Nephron progenitor cell (in vitro differentiated cells): ENCODE results near the gene CPZ.

Source experiments
- DNase-seq: peaks from one replicate; pipeline ENCODE4 v3.0.0; 2021
- H3K27ac Mint-ChIP-seq: 2 replicates; pipeline ENCODE4 v1.8.0; 2021; ENCODE audit warnings: mild to moderate bottlenecking, moderate library complexity, mixed read lengths
- H3K27me3 Mint-ChIP-seq: 2 replicates; pipeline ENCODE4 v1.8.0; 2021; ENCODE audit warnings: mild to moderate bottlenecking, low read depth, mixed read lengths; ENCODE audit not compliant: poor library complexity
- H3K36me3 Mint-ChIP-seq: 2 replicates; pipeline ENCODE4 v1.8.0; 2021; ENCODE audit warnings: low read depth, mixed read lengths
- H3K4me1 Mint-ChIP-seq: 2 replicates; pipeline ENCODE4 v1.8.0; 2021; ENCODE audit warnings: mixed read lengths
- H3K4me3 Mint-ChIP-seq: 2 replicates; pipeline ENCODE4 v1.8.0; 2021; ENCODE audit warnings: mild to moderate bottlenecking, moderate library complexity, mixed read lengths
- H3K9me3 Mint-ChIP-seq: 2 replicates; pipeline ENCODE4 v1.8.0; 2021; ENCODE audit warnings: mild to moderate bottlenecking, moderate library complexity, mixed read lengths
- TF ChIP-seq, protein P1 (sequence below): fragments of 200-600 bp; sonication (generic); IDR thresholded peaks from 2 replicates; pipeline ENCODE4 v1.5.0; 2021; ENCODE audit warnings: antibody characterized with exemption

CPZ gene

DNA sequence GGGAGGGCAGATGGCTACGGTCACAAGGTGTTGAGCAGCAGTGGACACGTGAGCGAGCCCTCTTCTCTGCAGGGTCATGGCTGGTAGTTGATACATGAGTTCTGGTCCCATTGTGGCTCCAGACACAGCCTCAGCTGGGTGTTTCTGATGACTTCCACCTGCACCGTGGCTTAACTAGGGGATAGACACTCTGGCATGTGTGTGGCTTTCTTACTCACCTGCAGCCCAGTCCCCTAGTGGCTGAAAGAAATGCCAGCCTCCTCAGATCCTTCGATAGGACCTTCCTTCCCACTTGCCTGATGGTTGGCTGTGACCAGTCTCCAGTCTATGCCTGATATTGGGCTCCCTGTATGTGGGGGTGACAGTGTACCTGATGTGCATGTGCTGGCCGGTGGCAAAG is 7.4 kb upstream of the CPZ start:
- Mint-ChIP-seq H3K4me3 (no peak overlapping the region), H3K27ac (no peak overlapping the region), H3K27me3 (peaks cover 91% of the 10 kb centered on the region), H3K36me3 (no peaks in the 10 kb centered on the region), H3K9me3 (no peaks in the 10 kb centered on the region), H3K4me1 (peaks cover 11% of the 10 kb centered on the region)
- TF ChIP-seq, protein P1, sequence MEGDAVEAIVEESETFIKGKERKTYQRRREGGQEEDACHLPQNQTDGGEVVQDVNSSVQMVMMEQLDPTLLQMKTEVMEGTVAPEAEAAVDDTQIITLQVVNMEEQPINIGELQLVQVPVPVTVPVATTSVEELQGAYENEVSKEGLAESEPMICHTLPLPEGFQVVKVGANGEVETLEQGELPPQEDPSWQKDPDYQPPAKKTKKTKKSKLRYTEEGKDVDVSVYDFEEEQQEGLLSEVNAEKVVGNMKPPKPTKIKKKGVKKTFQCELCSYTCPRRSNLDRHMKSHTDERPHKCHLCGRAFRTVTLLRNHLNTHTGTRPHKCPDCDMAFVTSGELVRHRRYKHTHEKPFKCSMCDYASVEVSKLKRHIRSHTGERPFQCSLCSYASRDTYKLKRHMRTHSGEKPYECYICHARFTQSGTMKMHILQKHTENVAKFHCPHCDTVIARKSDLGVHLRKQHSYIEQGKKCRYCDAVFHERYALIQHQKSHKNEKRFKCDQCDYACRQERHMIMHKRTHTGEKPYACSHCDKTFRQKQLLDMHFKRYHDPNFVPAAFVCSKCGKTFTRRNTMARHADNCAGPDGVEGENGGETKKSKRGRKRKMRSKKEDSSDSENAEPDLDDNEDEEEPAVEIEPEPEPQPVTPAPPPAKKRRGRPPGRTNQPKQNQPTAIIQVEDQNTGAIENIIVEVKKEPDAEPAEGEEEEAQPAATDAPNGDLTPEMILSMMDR: peak; percentile 14
- DNase-seq: no peak

DNA sequence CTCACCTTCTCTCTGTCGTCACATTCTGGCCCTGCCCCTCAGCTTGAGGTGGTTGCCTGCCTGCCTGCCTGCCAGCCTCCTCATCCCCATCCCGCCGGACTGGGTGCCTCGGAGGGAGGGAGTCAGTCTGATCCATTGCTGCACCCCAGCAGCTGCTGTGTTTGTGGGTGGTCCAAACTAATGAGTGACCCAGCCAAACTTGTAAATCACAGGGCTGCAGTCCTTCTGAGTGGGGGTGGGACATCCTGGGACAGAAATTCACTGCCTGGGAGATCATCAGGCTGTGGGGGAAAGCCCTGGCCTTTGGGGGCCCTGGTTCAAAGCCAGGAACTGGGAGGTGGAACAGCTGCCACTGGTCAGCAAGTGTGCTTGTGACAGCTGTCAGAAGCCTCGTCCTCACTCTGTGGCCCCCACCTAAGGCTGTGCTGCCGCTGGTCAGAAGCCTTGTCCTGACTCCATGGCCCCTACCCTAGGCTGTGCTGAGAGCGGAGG is 6.8 kb upstream of the CPZ start:
- Mint-ChIP-seq H3K9me3 (no peaks in the 10 kb centered on the region), H3K27me3 (peaks cover 91% of the 10 kb centered on the region), H3K4me1 (peaks cover 17% of the 10 kb centered on the region), H3K36me3 (no peaks in the 10 kb centered on the region), H3K4me3 (no peak overlapping the region), H3K27ac (no peak overlapping the region)
- DNase-seq: no peak
- TF ChIP-seq, protein P1: no peak

DNA sequence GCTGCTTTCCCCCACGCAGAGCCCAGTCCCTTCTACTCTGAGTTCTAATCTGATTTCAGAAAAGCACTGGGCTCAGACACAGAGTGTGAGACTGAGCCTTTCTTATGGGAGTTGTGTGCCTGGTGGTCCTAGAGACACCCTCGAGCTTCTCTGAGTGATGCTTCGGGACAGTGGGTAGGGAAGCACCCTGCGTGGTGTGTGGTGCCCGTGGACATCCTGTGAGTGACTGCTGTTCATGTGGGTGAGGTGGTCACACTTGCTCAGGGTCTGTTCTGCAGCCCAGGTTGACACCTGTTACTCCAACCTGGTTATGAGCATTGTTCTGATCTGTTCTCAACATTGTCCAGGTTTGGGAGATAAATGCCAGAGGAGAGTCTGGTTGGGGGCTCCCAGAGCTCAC is 6.3 kb upstream of the CPZ start:
- Mint-ChIP-seq H3K4me3 (no peak overlapping the region), H3K4me1 (peaks cover 22% of the 10 kb centered on the region), H3K27ac (no peak overlapping the region), H3K36me3 (no peaks in the 10 kb centered on the region), H3K9me3 (no peaks in the 10 kb centered on the region), H3K27me3 (peaks cover 91% of the 10 kb centered on the region)
- no peak for DNase-seq
- TF ChIP-seq, protein P1: no peak

DNA sequence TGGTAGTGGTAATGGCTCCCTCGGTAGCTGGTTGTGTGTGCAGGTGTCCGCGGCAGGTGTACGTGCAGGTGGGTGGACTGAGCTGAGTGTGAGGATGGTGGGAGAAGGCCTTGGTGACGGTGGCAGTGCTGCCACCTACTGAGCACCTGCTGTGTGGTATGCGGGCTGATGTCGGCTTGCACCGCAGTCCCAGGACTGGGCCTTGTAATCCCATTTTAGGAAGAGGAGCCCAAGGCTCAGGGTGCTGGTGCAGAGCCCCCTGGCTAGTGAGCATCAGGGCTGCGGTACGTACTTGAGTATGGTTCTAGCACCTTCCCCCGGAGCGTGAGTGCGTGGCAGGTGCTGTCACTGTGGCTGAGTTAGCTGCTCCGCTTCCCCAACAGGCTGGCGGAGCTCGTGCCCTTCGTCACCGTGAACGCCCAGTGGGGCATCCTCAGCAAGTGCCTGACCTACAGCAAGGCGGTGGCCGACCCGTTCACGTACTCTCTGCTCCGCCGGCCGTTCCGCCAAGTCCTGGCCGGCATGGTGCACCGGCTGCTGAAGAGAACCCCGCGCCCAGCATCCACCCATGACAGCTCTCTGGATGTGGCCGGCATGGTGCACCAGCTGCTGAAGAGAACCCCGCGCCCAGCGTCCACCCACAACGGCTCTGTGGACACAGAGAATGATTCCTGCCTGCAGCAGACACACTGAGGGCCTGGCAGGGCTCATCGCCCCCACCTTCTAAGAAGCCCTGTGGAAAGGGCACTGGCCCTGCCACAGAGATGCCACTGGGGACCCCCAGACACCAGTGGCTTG is 5.7 kb upstream of the CPZ start:
- Mint-ChIP-seq H3K36me3 (no peaks in the 10 kb centered on the region), H3K4me3 (no peak overlapping the region), H3K4me1 (peaks cover 28% of the 10 kb centered on the region), H3K9me3 (no peaks in the 10 kb centered on the region), H3K27ac (no peak overlapping the region), H3K27me3 (peaks cover 91% of the 10 kb centered on the region)
- no peak for DNase-seq
- TF ChIP-seq, protein P1: no peak

DNA sequence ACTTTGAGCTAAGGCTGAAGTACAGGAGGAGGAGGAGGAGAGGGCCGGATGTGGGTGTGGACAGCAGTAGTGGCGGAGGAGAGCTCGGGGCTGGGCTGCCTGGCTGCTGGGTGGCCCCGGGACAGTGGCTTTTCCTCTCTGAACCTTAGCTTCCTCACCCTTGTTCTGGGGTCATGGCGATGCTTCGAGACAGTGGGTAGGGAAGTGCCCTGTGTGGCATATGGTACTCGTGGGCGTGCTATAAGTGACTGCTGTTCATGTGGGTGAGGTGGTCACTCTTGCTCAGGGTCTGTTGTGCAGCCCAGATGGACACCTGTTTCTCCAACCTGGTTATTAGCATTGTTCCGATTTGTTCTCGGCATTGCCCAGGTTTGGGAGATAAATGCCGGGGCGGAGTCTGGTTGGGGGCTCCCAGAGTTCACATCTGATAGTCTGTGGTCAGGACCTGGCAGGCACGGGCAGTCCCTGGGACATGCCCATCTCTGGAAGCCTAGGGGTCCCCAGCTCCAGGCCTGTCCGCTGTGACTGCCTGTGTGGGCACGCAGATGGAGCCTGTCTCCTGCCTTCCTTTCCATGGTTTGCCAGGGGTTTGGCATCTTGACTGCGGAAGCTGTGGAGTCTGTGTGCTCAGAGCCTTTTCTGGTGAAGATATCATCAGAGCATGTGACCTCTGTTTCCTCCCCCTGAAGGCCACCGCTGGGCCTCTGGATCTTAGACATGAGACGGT is 4.9 kb upstream of the CPZ start:
- no peaks in the 10 kb centered on the region for H3K36me3 Mint-ChIP-seq
- H3K9me3 Mint-ChIP-seq: no peaks in the 10 kb centered on the region
- H3K4me3 Mint-ChIP-seq: no peak overlapping the region
- H3K27me3 Mint-ChIP-seq: peaks cover 89% of the 10 kb centered on the region
- no peak for DNase-seq
- no peak overlapping the region for H3K27ac Mint-ChIP-seq
- H3K4me1 Mint-ChIP-seq: peaks cover 30% of the 10 kb centered on the region
- TF ChIP-seq, protein P1: no peak
